GM18909 (cell line): Measurements from ENCODE around the gene CORO1C.
"Not testable (repeated sequence)": the region's sequence is repeated elsewhere in the genome, so short reads cannot be mapped to it uniquely, and the experiment has no call there.

ENCODE experiments used
- ATAC-seq: cut with Tn5 transposase; IDR thresholded peaks from one replicate; pipeline ENCODE4 v1.9.1; 2021; ENCODE audit warnings: mild to moderate bottlenecking; ENCODE audit not compliant: unreplicated experiment, poor library complexity

Gene CORO1C

DNA sequence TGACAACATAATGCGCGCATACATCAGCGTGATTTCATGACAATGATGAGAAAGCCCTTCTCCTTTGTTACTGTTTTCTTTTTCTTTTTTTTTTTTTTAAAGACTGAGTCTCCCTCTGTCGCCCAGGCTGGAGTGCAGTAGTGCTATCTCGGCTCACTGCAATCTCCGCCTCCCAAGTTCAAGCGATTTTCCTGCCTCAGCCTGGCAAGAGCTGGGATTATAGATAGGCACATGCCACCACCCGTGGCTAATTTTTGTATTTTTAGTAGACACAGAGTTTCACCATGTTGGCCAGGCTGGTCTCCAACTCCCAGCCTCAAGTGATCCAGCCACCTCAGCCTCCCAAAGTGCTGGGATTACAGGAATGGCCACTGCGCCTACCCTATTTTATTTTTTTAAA, 76.7 kb downstream of the CORO1C start:
- not testable (repeated sequence) for ATAC-seq

DNA sequence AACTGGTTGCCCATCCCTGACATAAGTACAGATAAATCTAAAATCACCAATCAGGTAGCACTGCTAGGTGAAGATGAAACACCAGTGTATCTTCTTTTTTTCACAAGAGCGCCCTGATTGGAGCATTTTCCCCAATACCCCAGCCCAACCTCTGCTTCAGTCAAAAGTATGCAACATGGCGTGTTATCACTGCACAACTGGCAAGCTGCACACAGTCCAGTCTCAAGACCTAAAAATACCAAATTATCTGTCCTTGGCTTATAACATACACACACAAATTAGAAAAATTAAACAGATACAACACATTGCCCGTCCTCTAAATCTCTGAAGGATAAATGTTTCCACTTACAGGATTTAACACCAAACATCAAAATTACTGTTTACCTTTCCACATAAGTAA, 77.4 kb downstream of the CORO1C start:
- ATAC-seq: no peak

DNA sequence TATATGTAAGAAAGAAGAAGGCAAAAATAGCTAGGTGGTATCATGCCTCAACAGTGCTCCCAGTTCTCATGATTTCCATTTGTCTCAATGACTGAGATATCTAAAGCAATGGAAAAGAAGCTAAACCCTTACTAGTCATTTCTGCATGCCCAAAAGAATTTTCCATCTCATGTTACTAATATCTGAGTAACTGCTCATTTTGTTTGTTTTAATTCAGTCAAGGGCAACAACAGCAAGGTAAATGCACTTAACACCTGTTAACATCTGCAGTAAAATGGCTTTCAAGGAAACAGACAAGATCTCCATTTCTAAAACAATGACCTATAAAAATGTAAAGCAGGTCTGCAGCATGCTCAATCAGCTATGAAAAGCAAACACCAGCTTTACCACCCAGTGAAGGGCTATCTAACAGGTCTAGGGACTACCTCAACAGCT, 78.2 kb downstream of the CORO1C start:
- no peak for ATAC-seq

DNA sequence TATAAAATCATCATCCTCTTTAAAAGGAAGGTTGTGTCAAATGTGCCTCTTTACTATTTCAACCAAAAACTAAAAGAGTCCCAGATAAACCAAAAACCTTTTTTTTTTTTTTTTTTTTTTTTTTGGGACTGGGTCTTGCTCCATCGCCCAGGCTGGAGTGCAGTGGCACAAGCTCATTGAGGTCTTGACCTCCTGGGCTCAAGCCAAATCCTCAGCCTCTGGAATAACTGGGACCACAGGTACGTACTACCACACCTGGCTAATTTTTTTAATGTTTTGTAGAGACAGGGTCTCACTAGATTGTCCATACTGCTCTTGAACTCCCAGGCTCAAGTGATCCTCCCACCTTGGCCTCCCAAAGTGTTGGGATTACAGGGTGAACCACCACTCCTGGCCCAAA, 81.2 kb downstream of the CORO1C start:
- ATAC-seq: no peak

DNA sequence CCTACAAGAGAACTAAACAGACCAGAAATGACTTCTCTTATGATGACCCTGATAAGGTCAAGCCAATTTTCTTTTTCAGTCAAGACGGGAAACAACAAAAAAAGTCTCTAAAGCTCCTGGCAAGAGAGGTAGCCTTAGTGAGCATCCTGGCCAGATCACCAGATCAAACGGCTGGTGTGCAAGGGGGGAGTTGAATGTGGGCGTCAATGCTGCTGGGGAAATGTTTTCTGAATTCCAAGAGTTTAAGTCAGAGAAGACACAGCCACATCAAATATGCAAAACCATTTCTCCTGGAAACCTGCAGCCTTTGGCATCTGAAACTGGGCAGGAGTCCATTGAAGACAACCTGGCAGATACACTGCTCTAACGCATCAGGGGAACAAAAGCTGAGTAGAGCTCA, 81.6 kb downstream of the CORO1C start:
- no peak for ATAC-seq

DNA sequence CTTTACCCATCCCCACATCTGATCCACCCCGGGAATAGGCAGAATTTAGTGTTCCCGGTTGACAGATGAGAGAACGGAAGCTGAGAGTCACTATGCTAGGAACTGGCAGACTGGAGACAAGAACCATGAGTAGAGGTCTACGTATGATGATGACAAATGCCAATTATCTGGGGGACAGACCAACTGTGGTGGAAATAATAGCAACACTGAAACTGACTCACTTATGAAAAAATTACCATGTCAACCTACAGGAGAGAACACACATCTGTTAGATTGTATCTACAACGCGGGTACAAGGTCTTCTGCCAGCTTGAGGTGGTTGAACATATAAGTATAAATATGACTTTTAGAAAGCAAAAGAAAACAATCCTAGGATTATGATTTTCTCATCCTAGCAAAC, 82.2 kb downstream of the CORO1C start:
- ATAC-seq: no peak

DNA sequence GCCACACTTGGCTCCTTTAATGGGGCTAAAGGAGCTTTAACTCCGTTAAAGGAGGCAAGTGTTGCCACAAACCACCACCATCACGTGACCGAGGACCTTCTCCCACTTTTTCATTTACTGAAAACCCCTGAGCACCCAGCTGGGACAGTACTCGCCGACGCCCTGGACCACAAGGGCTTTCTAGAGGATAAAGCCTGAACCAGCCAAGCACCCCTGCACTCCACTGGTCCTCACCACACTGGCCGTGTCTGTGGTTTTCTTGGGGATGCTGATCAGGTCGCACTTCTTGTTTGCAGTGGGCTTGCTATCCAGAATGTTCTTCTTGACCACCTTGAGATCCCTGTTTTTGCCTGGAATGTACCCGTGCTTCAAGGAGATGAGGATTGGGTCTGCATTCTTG, 82.9 kb downstream of the CORO1C start:
- ATAC-seq: no peak

DNA sequence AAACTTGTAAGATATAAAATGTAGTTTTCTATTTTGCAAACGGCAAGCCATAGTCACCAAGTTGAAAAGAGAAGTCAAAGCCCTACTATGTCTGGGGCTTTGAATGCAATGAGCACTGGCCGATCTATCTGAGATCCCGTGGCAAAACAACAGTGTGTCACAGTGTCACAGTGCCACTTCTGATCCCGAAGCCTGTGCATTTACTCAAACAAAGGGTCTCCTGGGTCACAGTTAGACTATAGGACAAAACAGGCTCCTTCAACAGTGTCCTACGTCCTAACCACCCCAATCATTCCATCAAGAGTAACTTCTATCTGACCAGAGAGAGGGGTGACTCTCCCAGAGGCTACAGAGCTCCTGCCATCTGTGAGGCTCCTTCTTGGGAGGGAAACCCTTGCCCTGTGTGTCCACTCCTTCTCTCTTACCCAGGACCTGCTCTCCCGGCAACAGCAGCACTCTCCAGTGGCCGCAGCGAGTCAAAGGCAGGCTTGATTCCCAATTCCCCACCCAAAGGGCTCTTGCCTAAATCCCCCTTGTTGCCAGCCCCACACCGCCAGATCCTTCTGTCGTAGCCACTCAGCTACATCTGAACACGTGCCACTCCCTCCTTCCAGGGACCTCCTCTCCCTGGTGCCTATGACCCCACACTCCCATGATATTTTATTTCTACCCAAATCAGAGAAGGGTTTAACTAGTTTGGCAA, 83.6 kb downstream of the CORO1C start:
- ATAC-seq: no peak

DNA sequence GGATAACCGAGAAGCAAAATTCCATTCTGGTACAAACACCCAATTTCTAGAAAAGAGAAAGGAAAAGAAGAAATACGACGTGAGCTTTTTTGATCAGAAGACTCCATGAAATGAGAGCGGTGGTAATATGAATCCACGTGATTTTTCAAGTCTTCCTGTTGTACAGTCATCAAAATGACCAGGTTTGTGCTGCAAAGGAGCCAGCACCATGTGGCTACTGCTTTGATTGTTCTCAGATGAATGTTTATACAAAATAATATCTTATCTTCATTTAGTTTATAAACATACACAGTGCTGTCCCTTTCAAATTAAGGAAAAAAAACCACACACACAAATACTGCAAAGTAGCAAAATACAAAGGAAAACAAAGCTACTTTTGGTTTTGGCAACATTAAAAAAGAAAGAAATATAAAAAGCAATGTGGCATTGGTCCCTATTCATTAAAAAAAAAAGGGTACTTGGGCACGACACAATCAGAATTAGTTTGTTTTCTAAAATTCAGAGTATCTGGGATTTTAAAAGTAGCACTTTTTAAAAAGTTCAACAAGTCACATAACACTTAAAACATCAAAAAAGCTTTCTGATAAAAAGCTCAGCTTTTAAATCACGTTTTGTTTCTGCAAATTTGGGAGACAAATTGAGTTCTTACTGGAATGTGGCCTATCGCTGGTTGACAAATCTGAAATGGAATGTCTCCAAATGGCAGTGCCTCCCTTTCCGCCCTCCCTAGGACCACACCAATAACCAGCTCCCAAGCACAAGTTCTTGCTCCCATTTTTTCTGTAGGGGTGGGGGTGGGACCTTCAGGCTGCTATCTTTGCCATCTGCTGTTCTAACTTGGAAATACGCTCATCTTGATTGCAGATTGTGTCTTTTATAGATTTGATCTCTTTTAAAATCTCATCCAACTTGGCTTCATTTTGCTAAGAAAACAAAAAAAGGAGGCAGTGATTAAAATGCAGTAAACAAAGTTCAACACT, 84.4 kb downstream of the CORO1C start:
- ATAC-seq: no peak

DNA sequence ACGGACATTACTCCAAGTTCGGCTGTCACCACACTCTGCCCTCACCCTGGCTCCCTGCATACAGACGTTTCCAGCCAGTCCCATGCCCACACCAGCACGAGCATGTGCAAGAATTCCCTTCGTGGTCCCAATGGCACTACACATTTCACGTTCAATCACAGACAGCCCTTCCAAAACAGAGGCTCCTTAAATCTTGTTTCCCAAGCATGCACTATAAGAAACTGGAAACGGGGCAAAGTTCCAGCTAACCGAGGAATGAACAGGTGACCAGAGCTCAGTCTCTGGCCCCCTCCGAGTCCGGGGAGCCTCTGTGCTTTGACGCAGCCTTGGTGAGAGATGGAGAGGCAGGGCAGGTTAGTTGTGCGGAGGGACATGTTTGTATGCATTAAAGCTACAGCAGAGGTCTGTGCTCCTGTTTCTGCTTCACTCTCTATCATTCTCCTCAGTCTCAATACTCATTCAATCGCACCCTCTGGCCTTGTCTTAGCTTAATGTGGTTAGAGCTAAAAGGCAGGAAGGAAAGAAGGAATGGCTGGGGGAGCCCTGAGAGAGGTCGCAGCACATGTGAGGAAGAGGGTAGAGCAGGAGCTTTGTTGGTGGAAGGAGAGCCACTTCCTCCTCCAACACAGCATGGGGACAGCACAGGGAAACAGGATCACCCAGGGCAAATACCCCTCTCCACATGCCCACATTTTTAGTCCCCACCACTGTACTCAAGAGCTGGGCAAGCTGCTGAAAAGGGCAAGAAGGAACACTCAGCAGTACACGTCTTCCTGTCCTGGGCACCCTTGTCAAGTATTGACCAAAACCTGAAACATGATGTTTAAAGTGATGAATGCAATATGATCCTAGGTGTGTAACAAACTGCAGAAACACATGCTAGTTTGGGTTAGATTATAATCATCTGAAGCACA, 85.4 kb downstream of the CORO1C start:
- ATAC-seq: no peak

DNA sequence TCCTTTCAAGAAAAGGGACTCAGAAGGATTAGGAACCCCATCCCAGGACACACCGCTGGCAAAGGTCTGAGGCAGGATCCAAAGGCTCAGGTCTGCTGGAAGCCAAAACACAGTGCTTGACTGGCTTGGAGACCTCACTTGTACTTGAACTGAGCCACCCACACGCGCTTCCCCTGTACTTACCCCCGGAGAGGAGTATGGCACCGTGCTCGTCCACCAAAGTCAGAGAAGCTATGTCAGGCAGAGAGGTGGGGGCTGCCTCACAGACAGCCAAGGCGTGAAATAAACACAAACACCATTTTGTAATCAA, 86.6 kb downstream of the CORO1C start:
- no peak for ATAC-seq

DNA sequence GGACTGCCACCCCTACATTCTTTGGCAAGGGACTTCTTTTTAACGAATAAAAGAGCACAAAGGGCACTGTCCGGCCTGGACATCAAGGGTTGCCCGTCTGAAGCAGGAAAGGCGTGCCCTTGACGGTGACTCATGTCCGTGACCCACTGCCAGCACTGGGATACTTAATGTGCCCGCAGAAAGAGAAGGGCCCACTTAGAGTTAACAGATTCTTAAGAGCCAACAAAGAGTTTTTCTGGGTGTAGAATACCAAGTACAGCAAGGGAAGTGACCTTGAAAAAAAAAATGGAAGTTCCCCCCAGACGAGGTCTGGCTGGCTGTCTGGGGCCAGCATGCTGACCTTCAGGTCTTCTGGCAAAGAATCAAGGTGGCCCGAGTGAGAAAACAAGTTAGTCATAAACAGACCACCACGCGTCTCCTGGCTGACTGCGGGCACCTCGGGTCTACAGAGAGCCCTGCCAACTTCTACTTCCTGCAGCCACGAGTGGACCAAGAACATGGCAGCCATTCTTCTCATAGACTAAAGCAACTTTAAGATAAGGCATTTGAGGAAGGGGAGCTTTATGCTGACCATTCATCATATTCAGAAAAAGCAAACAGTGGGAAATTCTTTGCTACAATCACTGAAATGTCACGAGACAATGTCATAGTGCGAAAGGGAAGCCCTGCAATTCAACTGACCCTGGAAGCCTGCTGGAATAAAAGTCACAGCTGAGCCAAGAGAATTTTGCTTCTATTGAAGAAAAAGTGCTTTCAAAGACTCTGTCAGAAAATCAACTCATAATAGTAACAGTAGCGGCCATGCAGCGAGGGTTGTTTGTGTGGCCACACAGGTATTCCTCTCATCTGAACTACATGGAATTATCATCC, 87.1 kb downstream of the CORO1C start:
- ATAC-seq: no peak

DNA sequence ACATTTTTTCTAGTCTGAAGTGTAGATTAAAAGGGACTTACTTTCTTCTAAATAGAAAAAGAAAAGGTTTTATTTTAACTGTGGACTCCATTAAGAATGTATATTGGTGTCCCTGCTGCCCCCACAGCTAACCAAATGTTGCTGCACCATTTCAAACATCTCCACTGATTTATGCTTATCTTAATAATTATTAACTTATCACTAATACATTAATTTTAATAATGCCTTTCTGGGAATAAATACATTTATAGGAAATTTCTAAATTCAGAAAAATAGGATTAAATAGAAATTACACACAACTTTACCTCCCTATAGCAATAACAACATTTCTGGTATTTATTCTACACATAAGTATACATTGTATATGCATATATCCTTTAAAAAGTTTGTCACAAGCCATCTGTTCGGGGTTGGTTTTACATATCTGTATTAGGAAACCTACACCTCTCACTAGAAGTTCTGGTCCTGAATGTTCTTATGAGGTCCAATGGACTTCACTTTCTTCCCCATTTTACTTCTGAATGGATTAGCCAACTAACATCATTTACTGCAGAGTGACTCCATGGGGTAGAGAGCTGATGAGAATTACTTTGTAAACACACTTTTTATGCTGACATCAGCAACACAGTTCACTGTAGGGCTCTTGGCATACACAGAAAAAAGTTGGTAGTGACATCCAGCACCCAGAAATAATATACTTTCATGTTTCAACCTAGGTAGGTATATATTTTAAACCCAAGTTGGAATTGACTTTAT, 88.2 kb downstream of the CORO1C start:
- ATAC-seq: no peak

DNA sequence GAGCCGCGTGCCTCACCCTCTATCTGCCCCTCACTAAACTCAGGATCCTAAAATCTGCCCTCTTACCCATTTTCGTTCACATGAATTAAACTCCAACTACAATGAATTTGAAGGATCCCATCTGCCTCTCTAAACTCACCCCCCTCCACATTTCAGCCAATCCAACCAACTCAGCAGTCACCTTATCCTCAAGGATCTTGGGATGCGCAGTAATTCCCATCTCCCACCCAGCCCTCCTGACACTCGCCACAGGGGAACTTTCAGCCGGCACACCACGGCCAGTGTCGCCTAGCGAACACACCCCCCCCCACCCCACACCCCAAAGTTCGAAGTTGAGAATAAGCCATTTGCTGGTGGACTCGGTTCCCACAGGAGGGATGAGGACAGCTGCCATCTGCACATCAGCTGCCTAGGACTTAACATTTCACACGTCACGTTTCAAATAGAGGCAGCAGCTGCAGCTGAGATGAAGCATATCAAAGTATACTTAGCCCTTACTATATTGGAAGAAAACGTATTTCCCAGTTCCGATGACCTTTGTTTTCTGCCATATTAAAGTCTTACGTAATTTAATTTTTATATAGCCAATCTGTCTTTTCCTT, 88.9 kb downstream of the CORO1C start:
- ATAC-seq: no peak

DNA sequence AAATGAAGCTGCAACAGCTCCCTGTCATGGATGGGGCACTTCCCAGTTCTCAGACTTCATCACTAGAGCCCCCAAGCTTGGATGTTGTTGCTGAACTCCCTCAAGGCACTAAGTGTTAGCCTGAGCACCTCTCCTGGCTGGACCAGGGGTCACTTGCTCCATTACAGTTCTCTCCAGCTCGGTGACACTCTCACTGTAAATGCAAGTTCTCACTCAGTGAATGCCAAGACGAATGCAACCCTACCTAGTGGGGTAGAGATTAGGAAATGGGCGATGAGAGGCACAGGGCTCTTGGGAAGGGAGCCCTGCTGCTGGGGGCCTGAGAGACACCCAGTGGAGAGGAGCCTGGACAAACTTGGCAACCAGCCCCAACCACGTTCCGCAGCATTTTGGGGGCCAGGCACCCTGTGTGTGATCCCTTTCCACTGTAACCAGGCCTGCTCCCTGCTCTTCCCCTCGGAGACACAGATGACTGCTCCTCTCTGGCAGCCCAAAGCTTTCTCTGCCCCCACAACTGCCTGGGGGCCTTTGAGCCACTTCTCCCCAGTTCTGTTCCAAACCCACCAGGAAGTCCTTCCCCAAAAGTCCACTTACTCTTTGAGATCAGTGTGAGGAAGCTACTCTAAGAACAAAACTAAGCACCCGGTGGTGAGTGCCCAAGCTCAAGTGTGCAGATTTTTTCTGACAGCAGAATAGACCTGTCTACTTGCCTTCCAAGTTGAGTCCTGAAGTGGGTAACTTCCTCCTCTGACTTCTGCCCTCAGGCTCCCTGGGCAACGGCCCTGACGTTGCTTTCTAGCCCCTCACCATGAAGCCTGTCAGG, 89.7 kb downstream of the CORO1C start:
- ATAC-seq: no peak

DNA sequence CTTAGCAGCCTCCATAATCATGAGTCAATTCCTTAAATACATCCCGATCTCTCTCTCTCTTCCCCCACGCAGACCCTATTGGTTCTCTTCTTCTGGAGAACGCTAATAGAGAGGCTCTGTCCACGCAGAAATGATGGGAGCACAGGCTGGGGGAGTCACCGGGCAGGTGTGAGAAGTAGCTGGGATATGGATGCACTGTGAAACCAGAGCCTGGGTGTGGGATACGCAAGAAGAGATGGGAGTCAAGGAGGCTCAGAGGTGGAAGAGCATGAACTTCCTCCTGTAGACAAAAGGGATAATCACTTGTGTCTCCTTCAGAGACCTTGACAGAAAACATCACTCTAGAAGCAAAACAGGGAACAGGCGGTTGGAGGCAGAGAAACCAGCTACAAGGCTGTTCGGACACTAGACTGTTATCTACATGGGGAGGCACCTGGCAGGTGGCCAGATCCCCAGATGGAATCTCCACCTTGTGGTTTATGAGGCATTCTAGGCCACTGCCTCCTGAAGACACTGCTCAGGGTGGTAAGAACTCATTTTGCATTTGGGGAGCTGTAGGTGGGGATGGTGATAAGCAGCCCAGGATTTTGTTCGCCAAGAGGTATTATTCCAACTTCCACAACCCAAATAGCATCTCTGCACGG, 90.4 kb downstream of the CORO1C start:
- no peak for ATAC-seq
